GM12878 (cell line): ENCODE results near the gene CAPZB. TPM values are rescaled to one million over a fixed set of nuclear protein-coding genes. Genes with fewer than 3 reads are reported as not detected.

ENCODE experiments used
- ATF3 ChIP-seq: IDR thresholded peaks from 2 replicates; pipeline ENCODE4 v1.6.1; 2011; ENCODE audit warnings: low read depth, mild to moderate bottlenecking, low read length, moderate library complexity, borderline replicate concordance; ENCODE audit errors: extremely low read depth
- BMI1 ChIP-seq: fragments of 450-650 bp; IDR thresholded peaks from 2 replicates; pipeline ENCODE4 v1.6.1; 2016; ENCODE audit warnings: mild to moderate bottlenecking, moderate library complexity, borderline replicate concordance
- CBX3 ChIP-seq: fragments of 200-600 bp; sonication (generic); IDR thresholded peaks from 2 replicates; pipeline ENCODE4 v1.6.1; 2016; ENCODE audit warnings: low read depth, borderline replicate concordance
- CBX5 ChIP-seq: sonication (generic); IDR thresholded peaks from 2 replicates; pipeline ENCODE4 v1.6.1; 2016; ENCODE audit warnings: low read depth, moderate library complexity, mild to moderate bottlenecking, inconsistent platforms
- DPF2 ChIP-seq: fragments of 450-650 bp; IDR thresholded peaks from 2 replicates; pipeline ENCODE4 v1.6.1; 2017; ENCODE audit warnings: mild to moderate bottlenecking
- E2F8 ChIP-seq: fragments of 450-650 bp; IDR thresholded peaks from 2 replicates; pipeline ENCODE4 v1.6.1; 2018; ENCODE audit warnings: mild to moderate bottlenecking, low read depth, moderate library complexity; ENCODE audit not compliant: partially characterized antibody
- FOS ChIP-seq: IDR thresholded peaks from 3 replicates; pipeline ENCODE4 v1.6.1; 2011; ENCODE audit warnings: borderline replicate concordance; ENCODE audit not compliant: insufficient read length; ENCODE audit errors: extremely low read depth
- FOXK2 ChIP-seq: fragments of 450-650 bp; IDR thresholded peaks from 2 replicates; pipeline ENCODE4 v1.6.1; 2017; ENCODE audit warnings: mild to moderate bottlenecking, moderate library complexity
- GATAD2B ChIP-seq: fragments of 450-650 bp; conservative IDR thresholded peaks from 2 replicates; pipeline ENCODE4 v1.6.1; 2017; ENCODE audit warnings: low read depth, mild to moderate bottlenecking, moderate library complexity
- IRF4 ChIP-seq: IDR thresholded peaks from 2 replicates; pipeline ENCODE4 v1.6.1; 2011; ENCODE audit warnings: low read depth, low read length
- MEF2A ChIP-seq: IDR thresholded peaks from 2 replicates; pipeline ENCODE4 v1.6.1; 2011; ENCODE audit warnings: low read depth, mild to moderate bottlenecking, low read length, moderate library complexity; ENCODE audit not compliant: insufficient read depth
- MYC ChIP-seq: IDR thresholded peaks from 2 replicates; pipeline ENCODE4 v1.6.1; 2011; ENCODE audit warnings: mild to moderate bottlenecking, low read length, moderate library complexity, inconsistent platforms; ENCODE audit not compliant: insufficient read depth, insufficient replicate concordance, insufficient read length, severe bottlenecking
- POLR2AphosphoS5 ChIP-seq: IDR thresholded peaks from 2 replicates; pipeline ENCODE4 v1.6.1; 2011; ENCODE audit warnings: mild to moderate bottlenecking, low read length, inconsistent platforms
- RAD51 ChIP-seq: fragments of 450-650 bp; IDR thresholded peaks from 2 replicates; pipeline ENCODE4 v1.6.1; 2016; ENCODE audit warnings: moderate library complexity, mild to moderate bottlenecking, inconsistent platforms
- RELB ChIP-seq: fragments of 450-650 bp; IDR thresholded peaks from 2 replicates; pipeline ENCODE4 v1.6.1; 2017; ENCODE audit warnings: low read depth, mild to moderate bottlenecking, moderate library complexity
- REST ChIP-seq: IDR thresholded peaks from 2 replicates; pipeline ENCODE4 v1.6.1; 2012; ENCODE audit warnings: mild to moderate bottlenecking, low read depth, low read length
- ZNF687 ChIP-seq: fragments of 450-650 bp; IDR thresholded peaks from 2 replicates; pipeline ENCODE4 v1.6.1; 2017; ENCODE audit warnings: mild to moderate bottlenecking, moderate library complexity
- polyA plus RNA-seq, 11 experiments: library from polyadenylated mRNA; depleted of rRNA in 4 of 11; unstranded in 6 of 11; stranded (reverse) in 5 of 11; fragments of >200 nt; fragmentation: Nextera tagmentation in 4 of 11; fragmentation: Illumina TruSeq in 1 of 11; extraction: Ambion mirVana in 4 of 11; extraction: Trizol in 1 of 11; gene quantifications; 1 replicate in 1 of 11; 2 replicates in 10 of 11; pipeline versions ENCODE4 v1.2.1 to v1.2.3, GENCODE V29; 2011 to 2016; ENCODE audit warnings: inconsistent platforms in 2 of 11, missing spikeins in 2 of 11, low read depth in 1 of 11
- total RNA-seq, 4 experiments: library from RNA; depleted of rRNA in 3 of 4; stranded (reverse); fragments of >200 nt in 3 of 4; fragmentation: Illumina TruSeq in 1 of 4; extraction: Trizol in 1 of 4; gene quantifications; 2 replicates each; pipeline versions ENCODE4 v1.2.1 to v1.2.3, GENCODE V29; 2013 to 2021

The CAPZB gene
- total and polyA plus RNA-seq, 10 of the 15 experiments (the other 5 are each of a cell fraction or from before 2014, with no cell fraction given) = 104 to 454 (median 213) TPM

- TF ChIP-seq ATF3 (no peak), MYC (no peak), POLR2AphosphoS5 (no peak), CBX3 (no peak), RELB (peak; percentile 20; the same call in 1 of the 2 replicates), FOXK2 (no peak), GATAD2B (no peak), BMI1 (no peak), ZNF687 (no peak), CBX5 (no peak), MEF2A (no peak), DPF2 (0 out of 2 replicates have a peak, but pooled peaks have one; percentile 56), RAD51 (no peak), FOS (no peak), REST (no peak), E2F8 (no peak), IRF4 (peak; percentile 55; the same call in 1 of the 2 replicates)
These were observed 73.7 kb downstream of the CAPZB start (continued) for GRCh38 chr1:19411612-19412011.
